ENCODE results near the gene ZNF423. TPM values are rescaled to one million over a fixed set of nuclear protein-coding genes. Genes with fewer than 3 reads are reported as not detected.

The ZNF423 gene
- total and polyA plus RNA-seq, 9 of the 15 experiments (the other 6 are each of a cell fraction or from before 2014, with no cell fraction given), result not detected

DNA sequence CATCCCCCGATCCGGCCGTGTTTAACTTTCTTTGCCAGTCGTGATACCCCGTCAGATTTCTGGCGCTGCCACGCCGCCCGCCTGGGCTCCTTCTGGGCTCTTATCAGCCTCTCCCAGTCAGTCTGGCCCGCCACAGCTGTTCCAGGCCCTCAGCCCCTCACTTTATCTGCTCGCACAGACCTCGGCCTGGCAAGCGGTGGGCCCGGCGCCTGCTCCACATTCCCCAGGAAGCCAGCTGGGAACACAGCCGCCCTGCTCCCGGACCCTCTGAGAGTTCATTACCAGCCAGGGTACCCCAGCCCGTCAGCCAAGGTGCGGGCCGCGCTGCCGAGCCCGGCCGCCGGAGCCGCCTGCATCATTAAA is 157.5 kb downstream of the ZNF423 start (continued):
- TF ChIP-seq, protein P1, sequence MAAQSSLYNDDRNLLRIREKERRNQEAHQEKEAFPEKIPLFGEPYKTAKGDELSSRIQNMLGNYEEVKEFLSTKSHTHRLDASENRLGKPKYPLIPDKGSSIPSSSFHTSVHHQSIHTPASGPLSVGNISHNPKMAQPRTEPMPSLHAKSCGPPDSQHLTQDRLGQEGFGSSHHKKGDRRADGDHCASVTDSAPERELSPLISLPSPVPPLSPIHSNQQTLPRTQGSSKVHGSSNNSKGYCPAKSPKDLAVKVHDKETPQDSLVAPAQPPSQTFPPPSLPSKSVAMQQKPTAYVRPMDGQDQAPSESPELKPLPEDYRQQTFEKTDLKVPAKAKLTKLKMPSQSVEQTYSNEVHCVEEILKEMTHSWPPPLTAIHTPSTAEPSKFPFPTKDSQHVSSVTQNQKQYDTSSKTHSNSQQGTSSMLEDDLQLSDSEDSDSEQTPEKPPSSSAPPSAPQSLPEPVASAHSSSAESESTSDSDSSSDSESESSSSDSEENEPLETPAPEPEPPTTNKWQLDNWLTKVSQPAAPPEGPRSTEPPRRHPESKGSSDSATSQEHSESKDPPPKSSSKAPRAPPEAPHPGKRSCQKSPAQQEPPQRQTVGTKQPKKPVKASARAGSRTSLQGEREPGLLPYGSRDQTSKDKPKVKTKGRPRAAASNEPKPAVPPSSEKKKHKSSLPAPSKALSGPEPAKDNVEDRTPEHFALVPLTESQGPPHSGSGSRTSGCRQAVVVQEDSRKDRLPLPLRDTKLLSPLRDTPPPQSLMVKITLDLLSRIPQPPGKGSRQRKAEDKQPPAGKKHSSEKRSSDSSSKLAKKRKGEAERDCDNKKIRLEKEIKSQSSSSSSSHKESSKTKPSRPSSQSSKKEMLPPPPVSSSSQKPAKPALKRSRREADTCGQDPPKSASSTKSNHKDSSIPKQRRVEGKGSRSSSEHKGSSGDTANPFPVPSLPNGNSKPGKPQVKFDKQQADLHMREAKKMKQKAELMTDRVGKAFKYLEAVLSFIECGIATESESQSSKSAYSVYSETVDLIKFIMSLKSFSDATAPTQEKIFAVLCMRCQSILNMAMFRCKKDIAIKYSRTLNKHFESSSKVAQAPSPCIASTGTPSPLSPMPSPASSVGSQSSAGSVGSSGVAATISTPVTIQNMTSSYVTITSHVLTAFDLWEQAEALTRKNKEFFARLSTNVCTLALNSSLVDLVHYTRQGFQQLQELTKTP (IDR thresholded peaks at IDR 0.05; ENCODE audit: low read depth in 1 of 2, partially characterized antibody in 2 of 2), result no peak
- TF ChIP-seq, protein P2, sequence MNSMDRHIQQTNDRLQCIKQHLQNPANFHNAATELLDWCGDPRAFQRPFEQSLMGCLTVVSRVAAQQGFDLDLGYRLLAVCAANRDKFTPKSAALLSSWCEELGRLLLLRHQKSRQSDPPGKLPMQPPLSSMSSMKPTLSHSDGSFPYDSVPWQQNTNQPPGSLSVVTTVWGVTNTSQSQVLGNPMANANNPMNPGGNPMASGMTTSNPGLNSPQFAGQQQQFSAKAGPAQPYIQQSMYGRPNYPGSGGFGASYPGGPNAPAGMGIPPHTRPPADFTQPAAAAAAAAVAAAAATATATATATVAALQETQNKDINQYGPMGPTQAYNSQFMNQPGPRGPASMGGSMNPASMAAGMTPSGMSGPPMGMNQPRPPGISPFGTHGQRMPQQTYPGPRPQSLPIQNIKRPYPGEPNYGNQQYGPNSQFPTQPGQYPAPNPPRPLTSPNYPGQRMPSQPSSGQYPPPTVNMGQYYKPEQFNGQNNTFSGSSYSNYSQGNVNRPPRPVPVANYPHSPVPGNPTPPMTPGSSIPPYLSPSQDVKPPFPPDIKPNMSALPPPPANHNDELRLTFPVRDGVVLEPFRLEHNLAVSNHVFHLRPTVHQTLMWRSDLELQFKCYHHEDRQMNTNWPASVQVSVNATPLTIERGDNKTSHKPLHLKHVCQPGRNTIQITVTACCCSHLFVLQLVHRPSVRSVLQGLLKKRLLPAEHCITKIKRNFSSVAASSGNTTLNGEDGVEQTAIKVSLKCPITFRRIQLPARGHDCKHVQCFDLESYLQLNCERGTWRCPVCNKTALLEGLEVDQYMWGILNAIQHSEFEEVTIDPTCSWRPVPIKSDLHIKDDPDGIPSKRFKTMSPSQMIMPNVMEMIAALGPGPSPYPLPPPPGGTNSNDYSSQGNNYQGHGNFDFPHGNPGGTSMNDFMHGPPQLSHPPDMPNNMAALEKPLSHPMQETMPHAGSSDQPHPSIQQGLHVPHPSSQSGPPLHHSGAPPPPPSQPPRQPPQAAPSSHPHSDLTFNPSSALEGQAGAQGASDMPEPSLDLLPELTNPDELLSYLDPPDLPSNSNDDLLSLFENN (IDR thresholded peaks at IDR 0.05; ENCODE audit: low read depth in 2 of 2, low read length in 2 of 2), result peak in 1 of 2 experiments; percentile 44; a peak in 1 of 4 replicates
- TF ChIP-seq GTF2E2 (tag; IDR thresholded peaks at IDR 0.05) (no peak), CSDE1 (IDR thresholded peaks at IDR 0.05) (no peak), SMAD4 (CRISPR knock-in tag; conservative IDR thresholded peaks at IDR 0.05) (peak; percentile 81), CBFA2T3 (IDR thresholded peaks at IDR 0.05) (peak; percentile 92), PTBP1 (IDR thresholded peaks at IDR 0.05; ENCODE audit: low read depth, low read length) (no peak), ZNF717 (CRISPR knock-in tag; IDR thresholded peaks at IDR 0.05) (no peak), TRIM28 (IDR thresholded peaks at IDR 0.05) (no peak), XRCC4 (IDR thresholded peaks at IDR 0.05; ENCODE audit: extremely low read depth, insufficient read depth, insufficient read length) (no peak), SPI1 (IDR thresholded peaks at IDR 0.05; ENCODE audit: borderline replicate concordance, low read depth, low read length) (no peak)
- TF ChIP-seq, protein P3, sequence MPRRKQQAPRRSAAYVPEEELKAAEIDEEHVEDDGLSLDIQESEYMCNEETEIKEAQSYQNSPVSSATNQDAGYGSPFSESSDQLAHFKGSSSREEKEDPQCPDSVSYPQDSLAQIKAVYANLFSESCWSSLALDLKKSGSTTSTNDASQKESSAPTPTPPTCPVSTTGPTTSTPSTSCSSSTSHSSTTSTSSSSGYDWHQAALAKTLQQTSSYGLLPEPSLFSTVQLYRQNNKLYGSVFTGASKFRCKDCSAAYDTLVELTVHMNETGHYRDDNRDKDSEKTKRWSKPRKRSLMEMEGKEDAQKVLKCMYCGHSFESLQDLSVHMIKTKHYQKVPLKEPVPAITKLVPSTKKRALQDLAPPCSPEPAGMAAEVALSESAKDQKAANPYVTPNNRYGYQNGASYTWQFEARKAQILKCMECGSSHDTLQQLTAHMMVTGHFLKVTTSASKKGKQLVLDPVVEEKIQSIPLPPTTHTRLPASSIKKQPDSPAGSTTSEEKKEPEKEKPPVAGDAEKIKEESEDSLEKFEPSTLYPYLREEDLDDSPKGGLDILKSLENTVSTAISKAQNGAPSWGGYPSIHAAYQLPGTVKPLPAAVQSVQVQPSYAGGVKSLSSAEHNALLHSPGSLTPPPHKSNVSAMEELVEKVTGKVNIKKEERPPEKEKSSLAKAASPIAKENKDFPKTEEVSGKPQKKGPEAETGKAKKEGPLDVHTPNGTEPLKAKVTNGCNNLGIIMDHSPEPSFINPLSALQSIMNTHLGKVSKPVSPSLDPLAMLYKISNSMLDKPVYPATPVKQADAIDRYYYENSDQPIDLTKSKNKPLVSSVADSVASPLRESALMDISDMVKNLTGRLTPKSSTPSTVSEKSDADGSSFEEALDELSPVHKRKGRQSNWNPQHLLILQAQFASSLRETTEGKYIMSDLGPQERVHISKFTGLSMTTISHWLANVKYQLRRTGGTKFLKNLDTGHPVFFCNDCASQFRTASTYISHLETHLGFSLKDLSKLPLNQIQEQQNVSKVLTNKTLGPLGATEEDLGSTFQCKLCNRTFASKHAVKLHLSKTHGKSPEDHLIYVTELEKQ (CRISPR knock-in tag; IDR thresholded peaks at IDR 0.05), result no peak
- TF ChIP-seq, protein P4, sequence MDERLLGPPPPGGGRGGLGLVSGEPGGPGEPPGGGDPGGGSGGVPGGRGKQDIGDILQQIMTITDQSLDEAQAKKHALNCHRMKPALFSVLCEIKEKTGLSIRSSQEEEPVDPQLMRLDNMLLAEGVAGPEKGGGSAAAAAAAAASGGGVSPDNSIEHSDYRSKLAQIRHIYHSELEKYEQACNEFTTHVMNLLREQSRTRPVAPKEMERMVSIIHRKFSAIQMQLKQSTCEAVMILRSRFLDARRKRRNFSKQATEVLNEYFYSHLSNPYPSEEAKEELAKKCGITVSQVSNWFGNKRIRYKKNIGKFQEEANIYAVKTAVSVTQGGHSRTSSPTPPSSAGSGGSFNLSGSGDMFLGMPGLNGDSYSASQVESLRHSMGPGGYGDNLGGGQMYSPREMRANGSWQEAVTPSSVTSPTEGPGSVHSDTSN (CRISPR knock-in tag; IDR thresholded peaks at IDR 0.05; ENCODE audit: low read depth), result no peak
- TF ChIP-seq, protein P4 (tag; conservative IDR thresholded peaks at IDR 0.05; ENCODE audit: low read depth), result no peak
